CD4-positive, alpha-beta memory T cell (primary cell): Measurements from ENCODE around the gene CNN2. TPM values are rescaled to one million over a fixed set of nuclear protein-coding genes. Genes with fewer than 3 reads are reported as not detected.

Experiments used
- CTCF ChIA-PET: fragments of 350-600 bp; sonication (Branson Sonifier 250); formaldehyde crosslinking; loops from one replicate; lab custom pipeline; 2021; ENCODE audit warnings: inconsistent platforms; ENCODE audit not compliant: partially characterized antibody; lab: Charles Lee
- POLR2A ChIA-PET: fragments of 350-600 bp; sonication (Branson Sonifier 250); formaldehyde crosslinking; loops from one replicate; lab custom pipeline; 2021; ENCODE audit not compliant: partially characterized antibody; lab: Charles Lee
- DNase-seq, 5 donors: peaks; one replicate each; pipeline versions ENCODE4 v3.0.0 to v3.0.0-alpha.2; 2020 to 2022; ENCODE audit warnings: mixed read lengths in 1 of 5
- H3K27ac ChIP-seq: one replicate; pipeline ENCODE4 v1.7.0; 2013; ENCODE audit warnings: low read depth, low read length
- H3K27me3 ChIP-seq: 2 replicates; pipeline ENCODE4 v1.7.0; 2013; ENCODE audit warnings: mild to moderate bottlenecking, low read length, moderate library complexity; ENCODE audit not compliant: insufficient read depth
- H3K36me3 ChIP-seq: 2 replicates; pipeline ENCODE4 v1.7.0; 2013; ENCODE audit warnings: mild to moderate bottlenecking, low read length, moderate library complexity; ENCODE audit not compliant: insufficient read depth
- H3K4me1 ChIP-seq: 2 replicates; pipeline ENCODE4 v1.7.0; 2013; ENCODE audit warnings: mild to moderate bottlenecking, low read length, moderate library complexity; ENCODE audit not compliant: insufficient read depth
- H3K4me3 ChIP-seq, 2 donors: one replicate each; pipeline ENCODE4 v1.7.0; 2013; ENCODE audit warnings: low read length in 2 of 2, mild to moderate bottlenecking in 1 of 2
- H3K9me3 ChIP-seq, 2 donors: one replicate each; pipeline ENCODE4 v1.7.0; 2013; ENCODE audit warnings: low read length in 2 of 2, control low read depth in 1 of 2; ENCODE audit not compliant: control insufficient read depth in 1 of 2
- H3K27ac Mint-ChIP-seq, 7 donors: one replicate each; pipeline ENCODE4 v1.8.0; 2020 to 2021; ENCODE audit warnings: mixed read lengths in 7 of 7, mild to moderate bottlenecking in 6 of 7, inconsistent platforms in 3 of 7, moderate library complexity in 3 of 7
- H3K27me3 Mint-ChIP-seq, 2 donors: one replicate each; pipeline ENCODE4 v1.8.0; 2020 to 2021; ENCODE audit warnings: mixed read lengths in 2 of 2
- H3K36me3 Mint-ChIP-seq, 2 donors: one replicate each; pipeline ENCODE4 v1.8.0; 2020 to 2021; ENCODE audit warnings: mixed read lengths in 2 of 2, inconsistent platforms in 1 of 2, mild to moderate bottlenecking in 1 of 2
- H3K4me1 Mint-ChIP-seq, 4 donors: one replicate each; pipeline ENCODE4 v1.8.0; 2020 to 2021; ENCODE audit warnings: mixed read lengths in 4 of 4, mild to moderate bottlenecking in 1 of 4
- H3K4me3 Mint-ChIP-seq, 8 donors: one replicate each; pipeline ENCODE4 v1.8.0; 2020 to 2021; ENCODE audit warnings: mixed read lengths in 8 of 8, mild to moderate bottlenecking in 7 of 8, moderate library complexity in 6 of 8, inconsistent platforms in 3 of 8
- H3K9me3 Mint-ChIP-seq, 8 donors: one replicate each; pipeline ENCODE4 v1.8.0; 2020 to 2021; ENCODE audit warnings: mixed read lengths in 8 of 8, mild to moderate bottlenecking in 5 of 8, inconsistent platforms in 3 of 8, moderate library complexity in 1 of 8
- intact Hi-C: fragments of 100-400 bp; cut with micrococcal nuclease; formaldehyde crosslinking; loops from one replicate; pipeline ENCODE4 v1.15.1; 2023
- polyA plus RNA-seq, 2 donors: library from polyadenylated mRNA; unstranded; fragments of 300-500 nt; fragmentation: Illumina TruSeq; gene quantifications; one replicate each; pipeline ENCODE4 v1.2.3, GENCODE V29; 2021
- total RNA-seq, 2 experiments: library from RNA; stranded (reverse); gene quantifications; one replicate each; pipeline ENCODE4 v1.2.3, GENCODE V29; 2021

CNN2 gene
- total and polyA plus RNA-seq, 4 experiments from 2014 or later: 263 to 632 (median 355) TPM

GRCh38 chr19:1004803-1005664 lies 21.4 kb upstream of the CNN2 start:
- DNase-seq: no peak
- no peaks in the 10 kb centered on the region for H3K9me3 Mint-ChIP-seq
- Histone ChIP-seq H3K4me1 (peaks cover 9% of the 10 kb centered on the region), H3K36me3 (peaks cover 5% of the 10 kb centered on the region), H3K27me3 (peaks cover 8% of the 10 kb centered on the region), H3K9me3 (no peaks in the 10 kb centered on the region), H3K27ac (no peak overlapping the region), H3K4me3 (no peak overlapping the region)
- H3K4me3 Mint-ChIP-seq: no peak overlapping the region
- peaks cover 2 to 3% of the 10 kb centered on the region in 2 donors for H3K27me3 Mint-ChIP-seq
- peaks cover 0 to 2% of the 10 kb centered on the region in 2 donors for H3K36me3 Mint-ChIP-seq
- intact Hi-C loops: no loop called here
- peaks cover 0 to 2% (median under 1%) of the 10 kb centered on the region in 4 donors for H3K4me1 Mint-ChIP-seq
- ChIA-PET POLR2A (interaction anchor here (1.1 to 2.4 kb wide), 4 partner anchors 11 to 85 kb away, joined by 3 to 8 read pairs (median 5); partner anchors contain the start of gene CNN2), CTCF (interaction anchor here (1.0 kb wide), 1 partner anchor 62 kb away, joined by 3 read pairs; the partner anchor contains the start of gene ARHGAP45)
- peak overlapping the region in 1 of 7 donors; percentile 82 for H3K27ac Mint-ChIP-seq

GRCh38 chr19:1006711-1007398 lies 19.6 kb upstream of the CNN2 start:
- POLR2A ChIA-PET: interaction anchor here (0.8 to 1.3 kb wide), 4 partner anchors 10 to 96 kb away, joined by 3 to 5 read pairs (median 4); no protein-coding TSS in a partner anchor
- peaks cover 0 to 2% of the 10 kb centered on the region in 2 donors for H3K36me3 Mint-ChIP-seq
- Histone ChIP-seq H3K4me1 (no peaks in the 10 kb centered on the region), H3K27ac (no peak overlapping the region), H3K36me3 (peaks cover 5% of the 10 kb centered on the region), H3K27me3 (no peaks in the 10 kb centered on the region), H3K4me3 (no peak overlapping the region), H3K9me3 (no peaks in the 10 kb centered on the region)
- peak overlapping the region in 4 of 7 donors; percentile 4 to 73 (median 52) for H3K27ac Mint-ChIP-seq
- peaks cover 0 to 3% of the 10 kb centered on the region in 2 donors for H3K27me3 Mint-ChIP-seq
- H3K4me3 Mint-ChIP-seq: no peak overlapping the region
- peaks cover 0 to 2% (median 0%) of the 10 kb centered on the region in 4 donors for H3K4me1 Mint-ChIP-seq
- H3K9me3 Mint-ChIP-seq: no peaks in the 10 kb centered on the region
- DNase-seq: no peak
- intact Hi-C loops: no loop called here
- CTCF ChIA-PET: no interaction called here

GRCh38 chr19:1007399-1008251 lies 18.8 kb upstream of the CNN2 start:
- peaks cover 0 to 2% of the 10 kb centered on the region in 2 donors for H3K36me3 Mint-ChIP-seq
- H3K27ac Mint-ChIP-seq: peak overlapping the region in 1 of 7 donors; percentile 71
- no peaks in the 10 kb centered on the region for H3K9me3 Mint-ChIP-seq
- peaks cover 12% of the 10 kb centered on the region for H3K36me3 ChIP-seq
- H3K4me1 Mint-ChIP-seq: peaks cover 0 to 2% (median 0%) of the 10 kb centered on the region in 4 donors
- POLR2A ChIA-PET: interaction anchor here (0.8 to 1.3 kb wide), 4 partner anchors 9 to 96 kb away, joined by 3 to 5 read pairs (median 4); no protein-coding TSS in a partner anchor
- no peak overlapping the region for H3K4me3 Mint-ChIP-seq
- no peaks in the 10 kb centered on the region for H3K9me3 ChIP-seq
- no peak overlapping the region for H3K4me3 ChIP-seq
- intact Hi-C loops: no loop called here
- CTCF ChIA-PET: no interaction called here
- H3K27ac ChIP-seq: no peak overlapping the region
- H3K27me3 Mint-ChIP-seq: peaks cover 0 to 1% of the 10 kb centered on the region in 2 donors
- no peaks in the 10 kb centered on the region for H3K27me3 ChIP-seq
- H3K4me1 ChIP-seq: no peaks in the 10 kb centered on the region
- no peak for DNase-seq

GRCh38 chr19:1008268-1009040 lies 18.0 kb upstream of the CNN2 start:
- H3K4me3 Mint-ChIP-seq: no peak overlapping the region
- peaks cover 0 to 2% (median 0%) of the 10 kb centered on the region in 4 donors for H3K4me1 Mint-ChIP-seq

GRCh38 chr19:1009041-1009980 lies 17.1 kb upstream of the CNN2 start:
- POLR2A ChIA-PET: interaction anchor here (1.3 to 1.5 kb wide), 2 partner anchors 10 to 32 kb away, joined by 5 read pairs; no protein-coding TSS in a partner anchor
- no peak overlapping the region for H3K4me3 ChIP-seq
- no peak overlapping the region for H3K27ac ChIP-seq
- Mint-ChIP-seq H3K4me3 (no peak overlapping the region), H3K36me3 (peaks cover 0 to 2% of the 10 kb centered on the region in 2 donors), H3K9me3 (no peaks in the 10 kb centered on the region), H3K4me1 (peaks cover 0 to 3% (median under 1%) of the 10 kb centered on the region in 4 donors), H3K27me3 (no peaks in the 10 kb centered on the region), H3K27ac (no peak overlapping the region)
- peaks cover 25% of the 10 kb centered on the region for H3K36me3 ChIP-seq
- DNase-seq: no peak
- CTCF ChIA-PET: interaction anchor here (0.6 kb wide), 1 partner anchor 33 kb away, joined by 3 read pairs; no protein-coding TSS in a partner anchor
- intact Hi-C loops: no loop called here
- no peaks in the 10 kb centered on the region for H3K9me3 ChIP-seq
- no peaks in the 10 kb centered on the region for H3K27me3 ChIP-seq
- no peaks in the 10 kb centered on the region for H3K4me1 ChIP-seq

More at GRCh38 chr19:1008268-1009040, 18.0 kb upstream of the CNN2 start:
- Mint-ChIP-seq H3K27ac (no peak overlapping the region), H3K27me3 (no peaks in the 10 kb centered on the region), H3K9me3 (no peaks in the 10 kb centered on the region), H3K36me3 (peaks cover 0 to 2% of the 10 kb centered on the region in 2 donors)
- no peak overlapping the region for H3K4me3 ChIP-seq
- intact Hi-C loops: no loop called here
- H3K9me3 ChIP-seq: no peaks in the 10 kb centered on the region
- ChIA-PET POLR2A (interaction anchor here (0.8 kb wide), 1 partner anchor 64 kb away, joined by 3 read pairs; no protein-coding TSS in a partner anchor), CTCF (interaction anchor here (0.6 kb wide), 1 partner anchor 33 kb away, joined by 3 read pairs; no protein-coding TSS in a partner anchor)
- no peak for DNase-seq
- H3K36me3 ChIP-seq: peaks cover 16% of the 10 kb centered on the region
- no peaks in the 10 kb centered on the region for H3K4me1 ChIP-seq
- no peak overlapping the region for H3K27ac ChIP-seq
- no peaks in the 10 kb centered on the region for H3K27me3 ChIP-seq
